Mesendoderm (in vitro differentiated cells): ENCODE results near the gene LAMB1.

ENCODE experiments used
- DNase-seq: peaks from one replicate; pipeline ENCODE4 v3.0.0; 2013
- H2AK5ac ChIP-seq: 2 replicates; pipeline ENCODE4 v1.6.1; 2013; ENCODE audit warnings: low read length, inconsistent platforms
- H2BK120ac ChIP-seq: 2 replicates; pipeline ENCODE4 v1.6.1; 2013; ENCODE audit warnings: low read depth, mild to moderate bottlenecking, low read length, moderate library complexity, mixed read lengths
- H2BK15ac ChIP-seq: replicated peaks from 2 replicates; pipeline ENCODE4 v1.6.1; 2013; ENCODE audit warnings: low read depth, mild to moderate bottlenecking, moderate library complexity
- H2BK5ac ChIP-seq: 2 replicates; pipeline ENCODE4 v1.6.1; 2013; ENCODE audit warnings: low read length, inconsistent platforms
- H3K18ac ChIP-seq: 2 replicates; pipeline ENCODE4 v1.6.1; 2013; ENCODE audit warnings: mild to moderate bottlenecking, low read length, mixed read lengths
- H3K23ac ChIP-seq: one replicate; pipeline ENCODE4 v1.6.1; 2013; ENCODE audit warnings: low read length
- H3K27ac ChIP-seq: 2 replicates; pipeline ENCODE4 v1.5.1; 2013; ENCODE audit warnings: low read depth, mild to moderate bottlenecking, inconsistent platforms, low read length, moderate library complexity
- H3K27me3 ChIP-seq: 2 replicates; pipeline ENCODE4 v1.6.1; 2013; ENCODE audit warnings: low read length, control low read depth, mild to moderate bottlenecking, inconsistent platforms; ENCODE audit not compliant: insufficient read depth, poor library complexity
- H3K36me3 ChIP-seq: 2 replicates; pipeline ENCODE4 v1.6.1; 2013; ENCODE audit warnings: low read length, inconsistent platforms; ENCODE audit not compliant: control insufficient read depth, insufficient read depth
- H3K4ac ChIP-seq: one replicate; pipeline ENCODE4 v1.6.1; 2013; ENCODE audit warnings: low read depth, mild to moderate bottlenecking, low read length, moderate library complexity
- H3K4me1 ChIP-seq: 2 replicates; pipeline ENCODE4 v1.6.1; 2013; ENCODE audit warnings: low read depth, low read length, inconsistent platforms; ENCODE audit not compliant: control insufficient read depth
- H3K4me2 ChIP-seq: 2 replicates; pipeline ENCODE4 v1.6.1; 2013; ENCODE audit warnings: low read length
- H3K4me3 ChIP-seq: 2 replicates; pipeline ENCODE4 v1.5.1; 2013; ENCODE audit warnings: mild to moderate bottlenecking, low read length
- H3K56ac ChIP-seq: one replicate; pipeline ENCODE4 v1.6.1; 2013; ENCODE audit warnings: low read length
- H3K79me1 ChIP-seq: 2 replicates; pipeline ENCODE4 v1.6.1; 2013; ENCODE audit warnings: low read length, inconsistent platforms
- H3K79me2 ChIP-seq: 2 replicates; pipeline ENCODE4 v1.6.1; 2013; ENCODE audit warnings: mild to moderate bottlenecking, low read length; ENCODE audit not compliant: control insufficient read depth, insufficient read depth
- H3K9ac ChIP-seq: 2 replicates; pipeline ENCODE4 v1.6.1; 2013; ENCODE audit warnings: low read length, inconsistent platforms
- H4K5ac ChIP-seq: one replicate; pipeline ENCODE4 v1.6.1; 2013; ENCODE audit warnings: low read length
- H4K8ac ChIP-seq: one replicate; pipeline ENCODE4 v1.6.1; 2013; ENCODE audit warnings: low read depth, mild to moderate bottlenecking, control low read depth, low read length, moderate library complexity
- WGBS: extraction: QIAGEN DNeasy Blood & Tissue Kit; methylation state at CpG from one replicate; pipeline ENCODE4 v1.1.7; 2013; ENCODE audit warnings: low lambda C conversion rate, missing lambda C conversion rate; ENCODE audit not compliant: insufficient coverage; ENCODE audit errors: extremely low coverage; 5-methylcytosine and 5-hydroxymethylcytosine counted together

Gene LAMB1

GRCh38 chr7:107981466-107981865 lies 21.5 kb downstream of the LAMB1 start:
- Histone ChIP-seq H3K23ac (no peak overlapping the region), H2BK5ac (no peak overlapping the region), H3K27ac (no peak overlapping the region), H3K79me2 (no peaks in the 10 kb centered on the region), H3K4me3 (no peak overlapping the region), H2AK5ac (no peak overlapping the region), H3K4ac (no peak overlapping the region), H3K36me3 (peaks cover 3% of the 10 kb centered on the region), H3K18ac (no peak overlapping the region), H4K5ac (no peak overlapping the region), H3K4me1 (no peaks in the 10 kb centered on the region), H3K9ac (no peak overlapping the region), H3K4me2 (no peak overlapping the region), H3K79me1 (no peaks in the 10 kb centered on the region), H3K27me3 (no peaks in the 10 kb centered on the region), H4K8ac (no peak overlapping the region), H2BK120ac (no peak overlapping the region), H2BK15ac (no peak overlapping the region), H3K56ac (no peak overlapping the region)
- no CpG with 5 or more reads among the region's 4 CpGs for WGBS
- DNase-seq = no peak

- Histone ChIP-seq H2AK5ac (no peak overlapping the region), H2BK120ac (no peak overlapping the region), H3K18ac (no peak overlapping the region), H3K36me3 (peaks cover 6% of the 10 kb centered on the region), H3K79me1 (no peaks in the 10 kb centered on the region), H4K5ac (no peak overlapping the region), H3K4me1 (no peaks in the 10 kb centered on the region), H3K56ac (no peak overlapping the region), H3K4me2 (no peak overlapping the region), H3K9ac (no peak overlapping the region), H3K27ac (no peak overlapping the region), H3K79me2 (no peaks in the 10 kb centered on the region), H3K23ac (no peak overlapping the region), H4K8ac (no peak overlapping the region), H3K4ac (no peak overlapping the region), H2BK15ac (no peak overlapping the region), H3K4me3 (no peak overlapping the region), H2BK5ac (no peak overlapping the region), H3K27me3 (no peaks in the 10 kb centered on the region)
- no CpG with 5 or more reads among the region's 8 CpGs for WGBS
- DNase-seq = no peak
These were observed 22.2 kb downstream of the LAMB1 start for GRCh38 chr7:107980671-107981190.

- no peak overlapping the region for H4K8ac ChIP-seq
- no peak overlapping the region for H3K9ac ChIP-seq
- H3K4me1 ChIP-seq = no peaks in the 10 kb centered on the region
- no peaks in the 10 kb centered on the region for H3K27me3 ChIP-seq
- H3K4ac ChIP-seq = no peak overlapping the region
- H3K79me2 ChIP-seq = no peaks in the 10 kb centered on the region
- no peak overlapping the region for H4K5ac ChIP-seq
- no peak overlapping the region for H2BK5ac ChIP-seq
- no peak overlapping the region for H2BK15ac ChIP-seq
- no peak overlapping the region for H3K23ac ChIP-seq
- peaks cover 9% of the 10 kb centered on the region for H3K36me3 ChIP-seq
- H3K4me3 ChIP-seq = no peak overlapping the region
- no peak overlapping the region for H2BK120ac ChIP-seq
- no peaks in the 10 kb centered on the region for H3K79me1 ChIP-seq
- H3K27ac ChIP-seq = no peak overlapping the region
- H2AK5ac ChIP-seq = no peak overlapping the region
- H3K4me2 ChIP-seq = no peak overlapping the region
- no CpG with 5 or more reads among the region's 3 CpGs for WGBS
- no peak overlapping the region for H3K18ac ChIP-seq
- H3K56ac ChIP-seq = no peak overlapping the region
- no peak for DNase-seq
These were observed 22.8 kb downstream of the LAMB1 start for GRCh38 chr7:107980171-107980570.

GRCh38 chr7:107978815-107979408 lies 24.0 kb downstream of the LAMB1 start:
- Histone ChIP-seq H3K27me3 (no peaks in the 10 kb centered on the region), H3K9ac (no peak overlapping the region), H3K18ac (no peak overlapping the region), H3K4me2 (no peak overlapping the region), H2BK5ac (no peak overlapping the region), H3K79me2 (no peaks in the 10 kb centered on the region), H4K5ac (no peak overlapping the region), H4K8ac (no peak overlapping the region), H2BK15ac (no peak overlapping the region), H3K27ac (no peak overlapping the region), H3K4ac (no peak overlapping the region), H3K4me3 (no peak overlapping the region), H2AK5ac (no peak overlapping the region), H3K56ac (no peak overlapping the region), H3K23ac (no peak overlapping the region), H3K36me3 (peaks cover 9% of the 10 kb centered on the region), H2BK120ac (no peak overlapping the region), H3K4me1 (no peaks in the 10 kb centered on the region), H3K79me1 (no peaks in the 10 kb centered on the region)
- no peak for DNase-seq
- no CpG with 5 or more reads among the region's 5 CpGs for WGBS

GRCh38 chr7:107977048-107977447 lies 25.9 kb downstream of the LAMB1 start:
- no peak for DNase-seq
- H3K56ac ChIP-seq = no peak overlapping the region
- peaks cover 9% of the 10 kb centered on the region for H3K36me3 ChIP-seq
- H2BK5ac ChIP-seq = no peak overlapping the region
- H2BK120ac ChIP-seq = no peak overlapping the region
- no CpG with 5 or more reads among the region's 4 CpGs for WGBS
- H2AK5ac ChIP-seq = no peak overlapping the region
- no peaks in the 10 kb centered on the region for H3K79me1 ChIP-seq
- H3K4me3 ChIP-seq = no peak overlapping the region
- H3K4me2 ChIP-seq = no peak overlapping the region
- H3K27ac ChIP-seq = no peak overlapping the region
- no peak overlapping the region for H4K8ac ChIP-seq
- H3K9ac ChIP-seq = no peak overlapping the region
- H4K5ac ChIP-seq = no peak overlapping the region
- H3K79me2 ChIP-seq = no peaks in the 10 kb centered on the region
- H3K27me3 ChIP-seq = no peaks in the 10 kb centered on the region
- H3K18ac ChIP-seq = no peak overlapping the region
- H3K23ac ChIP-seq = no peak overlapping the region
- H2BK15ac ChIP-seq = no peak overlapping the region
- no peaks in the 10 kb centered on the region for H3K4me1 ChIP-seq
- H3K4ac ChIP-seq = no peak overlapping the region

GRCh38 chr7:107976620-107977019 lies 26.3 kb downstream of the LAMB1 start:
- Histone ChIP-seq H3K36me3 (peaks cover 9% of the 10 kb centered on the region), H2BK15ac (no peak overlapping the region), H3K18ac (no peak overlapping the region)

More at GRCh38 chr7:107976620-107977019, 26.3 kb downstream of the LAMB1 start:
- no peak overlapping the region for H3K4ac ChIP-seq
- no peak overlapping the region for H3K56ac ChIP-seq
- H3K27ac ChIP-seq = no peak overlapping the region
- WGBS = no CpG with 5 or more reads among the region's 1 CpG
- H3K23ac ChIP-seq = no peak overlapping the region
- H3K4me1 ChIP-seq = no peaks in the 10 kb centered on the region
- no peaks in the 10 kb centered on the region for H3K79me2 ChIP-seq
- H2BK120ac ChIP-seq = no peak overlapping the region
- no peak overlapping the region for H4K8ac ChIP-seq
- no peak overlapping the region for H3K4me3 ChIP-seq
- H2BK5ac ChIP-seq = no peak overlapping the region
- DNase-seq = no peak
- H3K4me2 ChIP-seq = no peak overlapping the region
- H3K27me3 ChIP-seq = no peaks in the 10 kb centered on the region
- H3K79me1 ChIP-seq = no peaks in the 10 kb centered on the region
- no peak overlapping the region for H3K9ac ChIP-seq
- H2AK5ac ChIP-seq = no peak overlapping the region
- no peak overlapping the region for H4K5ac ChIP-seq
